Measurements from ENCODE around the gene BCL6. TPM values are rescaled to one million over a fixed set of nuclear protein-coding genes. Genes with fewer than 3 reads are reported as not detected.

BCL6 gene
- total and polyA plus RNA-seq, 2 donors (not counting 1 experiment from before 2014, with no cell fraction given) = 21.2 to 48.2 TPM

DNA sequence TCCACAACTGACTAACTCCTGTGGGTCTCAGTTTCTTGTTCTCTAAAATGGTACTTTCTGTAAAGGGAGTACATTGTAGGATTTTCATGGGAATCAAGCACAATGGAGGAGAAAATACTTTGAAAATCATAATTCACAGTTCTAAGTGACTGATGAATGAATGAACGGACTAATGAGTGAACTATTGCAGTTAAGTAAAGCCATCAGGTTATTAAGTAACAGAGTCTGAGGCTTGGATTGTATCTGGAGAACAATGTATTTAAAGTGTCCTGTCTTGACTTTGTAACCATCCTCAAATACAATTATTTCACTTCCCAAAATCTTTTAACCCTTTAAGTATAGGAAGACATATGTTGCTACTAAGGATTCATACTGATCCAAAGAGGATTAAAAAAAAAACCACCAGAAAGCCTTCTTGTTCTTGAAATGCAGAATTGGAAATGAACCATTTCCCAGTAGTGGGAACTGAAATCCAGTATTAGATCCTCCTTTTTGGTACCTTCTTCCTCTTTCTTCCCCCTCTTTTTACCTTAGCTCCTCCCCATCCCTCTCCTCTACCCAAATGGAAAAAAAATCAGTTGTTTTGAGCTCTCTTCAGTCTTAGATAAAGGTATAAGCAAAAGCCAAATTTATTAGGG is 13.2 kb upstream of the BCL6 start:
- POLR2A ChIA-PET = interaction anchor here (0.7 kb wide), 1 partner anchor 573 kb away, joined by 3 read pairs; no protein-coding TSS in a partner anchor

DNA sequence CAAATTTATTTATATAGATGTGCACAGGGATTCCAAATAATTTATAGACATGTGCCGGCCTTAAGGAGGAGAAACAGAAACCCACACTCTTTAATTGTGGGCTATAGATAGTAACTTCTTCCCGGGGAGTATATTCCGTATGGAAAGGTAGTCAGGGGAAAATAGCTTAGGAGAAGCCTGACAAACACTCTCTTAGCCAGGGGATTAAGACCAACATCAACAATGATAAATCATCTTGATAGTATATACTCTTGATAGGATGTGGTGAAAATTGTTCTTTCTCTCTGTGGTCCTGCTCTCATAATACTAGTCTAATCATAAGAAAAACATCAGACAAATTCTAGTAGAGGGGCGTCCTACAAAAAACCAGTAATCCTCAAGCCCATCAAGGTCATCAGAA is 8.2 kb upstream of the BCL6 start:
- no peaks in the 10 kb centered on the region for H4K20me1 ChIP-seq (ENCODE audit: control insufficient read depth, insufficient read depth, low read length, poor library complexity, severe bottlenecking)
- WGBS (ENCODE audit: insufficient coverage) = no CpG with 5 or more reads among the region's 4 CpGs
- Mint-ChIP-seq H3K9me3 (ENCODE audit: insufficient read depth) (no peaks in the 10 kb centered on the region), H3K27ac (no peak overlapping the region), H3K27me3 (no peaks in the 10 kb centered on the region), H3K4me3 (no peak overlapping the region), H3K4me1 (peaks cover 27% of the 10 kb centered on the region)
- TF ChIP-seq EZH2 (IDR thresholded peaks at IDR 0.05; ENCODE audit: borderline replicate concordance, insufficient read depth, low read depth, low read length, poor library complexity, severe bottlenecking) = no peak
- TF ChIP-seq, protein P1, sequence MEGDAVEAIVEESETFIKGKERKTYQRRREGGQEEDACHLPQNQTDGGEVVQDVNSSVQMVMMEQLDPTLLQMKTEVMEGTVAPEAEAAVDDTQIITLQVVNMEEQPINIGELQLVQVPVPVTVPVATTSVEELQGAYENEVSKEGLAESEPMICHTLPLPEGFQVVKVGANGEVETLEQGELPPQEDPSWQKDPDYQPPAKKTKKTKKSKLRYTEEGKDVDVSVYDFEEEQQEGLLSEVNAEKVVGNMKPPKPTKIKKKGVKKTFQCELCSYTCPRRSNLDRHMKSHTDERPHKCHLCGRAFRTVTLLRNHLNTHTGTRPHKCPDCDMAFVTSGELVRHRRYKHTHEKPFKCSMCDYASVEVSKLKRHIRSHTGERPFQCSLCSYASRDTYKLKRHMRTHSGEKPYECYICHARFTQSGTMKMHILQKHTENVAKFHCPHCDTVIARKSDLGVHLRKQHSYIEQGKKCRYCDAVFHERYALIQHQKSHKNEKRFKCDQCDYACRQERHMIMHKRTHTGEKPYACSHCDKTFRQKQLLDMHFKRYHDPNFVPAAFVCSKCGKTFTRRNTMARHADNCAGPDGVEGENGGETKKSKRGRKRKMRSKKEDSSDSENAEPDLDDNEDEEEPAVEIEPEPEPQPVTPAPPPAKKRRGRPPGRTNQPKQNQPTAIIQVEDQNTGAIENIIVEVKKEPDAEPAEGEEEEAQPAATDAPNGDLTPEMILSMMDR (IDR thresholded peaks at IDR 0.05) = no peak
- H3K79me2 ChIP-seq (ENCODE audit: control insufficient read depth, insufficient read depth, low read length) = no peaks in the 10 kb centered on the region
- no peak for DNase-seq
- H3K4me2 ChIP-seq (replicated peaks; ENCODE audit: low read depth, low read length, poor library complexity, severe bottlenecking) = no peak overlapping the region
- no peaks in the 10 kb centered on the region for H3K36me3 ChIP-seq (replicated peaks in 1 of 2; ENCODE audit: control extremely low read depth in 1 of 2, control insufficient read depth in 1 of 2, extremely low read depth in 1 of 2, insufficient read depth in 2 of 2, low read length in 1 of 2)
- intact Hi-C loops (cut with micrococcal nuclease) = no loop called here
- H3K4me3 ChIP-seq (ENCODE audit: control extremely low read depth in 1 of 5, extremely low read depth in 1 of 5, insufficient read depth in 1 of 5, low read depth in 2 of 5, low read length in 4 of 5) = no peak overlapping the region
- H3K9me3 ChIP-seq (ENCODE audit: control extremely low read depth in 1 of 3, control insufficient read depth in 2 of 3, insufficient read depth in 1 of 3, low read length in 2 of 3) = no peaks in the 10 kb centered on the region
- H3K9ac ChIP-seq (ENCODE audit: low read length) = no peak overlapping the region
- no peaks in the 10 kb centered on the region for H3K27me3 ChIP-seq (replicated peaks in 1 of 4; ENCODE audit: control extremely low read depth in 1 of 4, control insufficient read depth in 3 of 4, insufficient read depth in 4 of 4, low read length in 3 of 4)
- CTCF ChIA-PET = no interaction called here
- ATAC-seq (ENCODE audit: low read depth) = no peak
- H3K4me1 ChIP-seq (ENCODE audit: control insufficient read depth in 2 of 2, insufficient read depth in 2 of 2, low read length in 2 of 2) = peaks cover 17 to 19% of the 10 kb centered on the region in 2 donors
- no peak overlapping the region for H3K27ac ChIP-seq (ENCODE audit: low read length in 2 of 2)
- H2AFZ ChIP-seq (ENCODE audit: insufficient read depth, low read depth, low read length, poor library complexity, severe bottlenecking) = no peak overlapping the region
- POLR2A ChIA-PET = interaction anchor here (0.6 to 0.8 kb wide), 2 partner anchors 182 to 927 kb away, joined by 3 to 8 read pairs; no protein-coding TSS in a partner anchor

More for the DNA sequence above, 13.2 kb upstream of the BCL6 start:
- Histone ChIP-seq H3K4me2 (replicated peaks; ENCODE audit: low read depth, low read length, poor library complexity, severe bottlenecking) (no peak overlapping the region), H3K4me1 (ENCODE audit: control insufficient read depth in 2 of 2, insufficient read depth in 2 of 2, low read length in 2 of 2) (no peaks in the 10 kb centered on the region), H3K27me3 (replicated peaks in 1 of 4; ENCODE audit: control extremely low read depth in 1 of 4, control insufficient read depth in 3 of 4, insufficient read depth in 4 of 4, low read length in 3 of 4) (no peaks in the 10 kb centered on the region), H3K36me3 (replicated peaks in 1 of 2; ENCODE audit: control extremely low read depth in 1 of 2, control insufficient read depth in 1 of 2, extremely low read depth in 1 of 2, insufficient read depth in 2 of 2, low read length in 1 of 2) (no peaks in the 10 kb centered on the region), H3K27ac (ENCODE audit: low read length in 2 of 2) (no peak overlapping the region), H3K79me2 (ENCODE audit: control insufficient read depth, insufficient read depth, low read length) (no peaks in the 10 kb centered on the region), H2AFZ (ENCODE audit: insufficient read depth, low read depth, low read length, poor library complexity, severe bottlenecking) (no peak overlapping the region), H3K9ac (ENCODE audit: low read length) (no peak overlapping the region), H3K4me3 (ENCODE audit: control extremely low read depth in 1 of 5, extremely low read depth in 1 of 5, insufficient read depth in 1 of 5, low read depth in 2 of 5, low read length in 4 of 5) (no peak overlapping the region), H4K20me1 (ENCODE audit: control insufficient read depth, insufficient read depth, low read length, poor library complexity, severe bottlenecking) (no peaks in the 10 kb centered on the region), H3K9me3 (ENCODE audit: control extremely low read depth in 1 of 3, control insufficient read depth in 2 of 3, insufficient read depth in 1 of 3, low read length in 2 of 3) (no peaks in the 10 kb centered on the region)
- intact Hi-C loops (cut with micrococcal nuclease) = no loop called here
- no peak overlapping the region for H3K27ac Mint-ChIP-seq
- H3K4me3 Mint-ChIP-seq = no peak overlapping the region
- H3K27me3 Mint-ChIP-seq = peaks cover 11% of the 10 kb centered on the region
- WGBS (ENCODE audit: insufficient coverage) = no CpG with 5 or more reads among the region's 1 CpG
- no peaks in the 10 kb centered on the region for H3K4me1 Mint-ChIP-seq
- no peak for DNase-seq
- CTCF ChIA-PET = interaction anchor here (1.5 kb wide), 1 partner anchor 9 kb away, joined by 5 read pairs; no protein-coding TSS in a partner anchor
- no peaks in the 10 kb centered on the region for H3K9me3 Mint-ChIP-seq (ENCODE audit: insufficient read depth)
- TF ChIP-seq EZH2 (IDR thresholded peaks at IDR 0.05; ENCODE audit: borderline replicate concordance, insufficient read depth, low read depth, low read length, poor library complexity, severe bottlenecking) = no peak
- TF ChIP-seq, protein P1 (IDR thresholded peaks at IDR 0.05) = no peak
- no peak for ATAC-seq (ENCODE audit: low read depth)
